K562 (cell line): ENCODE measurements around the gene RNF34. TPM values are rescaled to one million over a fixed set of nuclear protein-coding genes. Genes with fewer than 3 reads are reported as not detected.

Source experiments
- HDAC6 ChIP-seq: IDR thresholded peaks from 2 replicates; pipeline ENCODE4 v1.6.1; 2012; ENCODE audit warnings: low read depth, mild to moderate bottlenecking, control low read depth, inconsistent platforms, low read length, moderate library complexity
- NEUROD1 ChIP-seq: fragments of 150-350 bp; IDR thresholded peaks from 2 replicates; pipeline ENCODE4 v1.6.1; 2014; ENCODE audit warnings: borderline replicate concordance, low read length, low read depth; ENCODE audit not compliant: partially characterized antibody
- PRMT5 ChIP-seq: sonication (generic); formaldehyde crosslinking; IDR thresholded peaks from 2 replicates; pipeline ENCODE4 v1.5.0; 2020; ENCODE audit warnings: missing genetic modification reagents
- TEAD1 ChIP-seq, 2 experiments: fragments of 450-650 bp in 1 of 2; sonication (generic) in 1 of 2; formaldehyde crosslinking; IDR thresholded peaks; 2 replicates each; pipeline versions ENCODE4 v1.4.0 to v1.8.0; 2020 to 2022; ENCODE audit warnings: mild to moderate bottlenecking in 2 of 2, missing genetic modification reagents in 1 of 2
- ZBTB40 ChIP-seq, 2 experiments: fragments of 450-650 bp in 1 of 2; sonication (generic) in 1 of 2; formaldehyde crosslinking in 1 of 2; IDR thresholded peaks; 2 replicates each; pipeline versions ENCODE4 v1.7.1 to v1.9.0; 2016 to 2022; ENCODE audit warnings: inconsistent platforms in 1 of 2, mild to moderate bottlenecking in 1 of 2, missing genetic modification reagents in 1 of 2
- ZNF644 ChIP-seq: fragments of 200-800 bp; sonication (Bioruptor generic); IDR thresholded peaks from 2 replicates; pipeline ENCODE4 v1.6.1; 2016; ENCODE audit warnings: low read depth, missing genetic modification characterization, missing compliant biosample characterization
- polyA plus RNA-seq, 8 experiments: library from polyadenylated mRNA; depleted of rRNA in 4 of 8; stranded (reverse) in 5 of 8; unstranded in 3 of 8; fragments of >200 nt; fragmentation: Nextera tagmentation in 2 of 8; fragmentation: Illumina TruSeq in 1 of 8; extraction: Ambion mirVana in 2 of 8; extraction: Trizol in 1 of 8; gene quantifications; 2 replicates each; pipeline versions ENCODE4 v1.2.1 to v1.2.3, GENCODE V29; 2011 to 2014; ENCODE audit warnings: inconsistent platforms in 1 of 8, missing spikeins in 1 of 8
- total RNA-seq, 7 experiments: library from RNA; depleted of rRNA in 6 of 7; stranded (reverse); fragments of >200 nt in 6 of 7; fragmentation: Illumina TruSeq in 2 of 7; extraction: Trizol in 2 of 7; gene quantifications; 2 replicates each; pipeline versions ENCODE4 v1.2.1 to v1.2.3, GENCODE V29; 2011 to 2021; ENCODE audit warnings: low replicate concordance in 1 of 7
- TF ChIP-seq, protein P1 (sequence below), 2 experiments: fragments of 450-650 bp; IDR thresholded peaks; 2 replicates each; pipeline ENCODE4 v1.6.1; 2016; ENCODE audit warnings: mild to moderate bottlenecking in 2 of 2, borderline replicate concordance in 1 of 2, low read depth in 1 of 2, moderate library complexity in 1 of 2

Gene RNF34
- total and polyA plus RNA-seq, 9 of the 15 experiments (the other 6 are each of a cell fraction or from before 2014, with no cell fraction given): 41.7 to 88.9 (median 54.1) TPM

GRCh38 chr12:121351820-121352681, 47.9 kb upstream of the RNF34 start, which contains the start of gene ANAPC5 (continued):
- TF ChIP-seq ZNF644 (tag) (no peak), NEUROD1 (peak; percentile 95), ZBTB40 (IDR thresholded peaks at IDR 0.05) (peak; percentile 98), ZBTB40 (CRISPR knock-in tag; IDR thresholded peaks at IDR 0.05) (no peak), HDAC6 (peak; percentile 47; the same call in 1 of the 2 replicates), TEAD1 (CRISPR knock-in tag; IDR thresholded peaks at IDR 0.05) (0 out of 4 replicates have a peak, but pooled peaks of 1 of the 2 experiments have one; percentile 34), PRMT5 (CRISPR knock-in tag) (no peak)
- TF ChIP-seq, protein P1, sequence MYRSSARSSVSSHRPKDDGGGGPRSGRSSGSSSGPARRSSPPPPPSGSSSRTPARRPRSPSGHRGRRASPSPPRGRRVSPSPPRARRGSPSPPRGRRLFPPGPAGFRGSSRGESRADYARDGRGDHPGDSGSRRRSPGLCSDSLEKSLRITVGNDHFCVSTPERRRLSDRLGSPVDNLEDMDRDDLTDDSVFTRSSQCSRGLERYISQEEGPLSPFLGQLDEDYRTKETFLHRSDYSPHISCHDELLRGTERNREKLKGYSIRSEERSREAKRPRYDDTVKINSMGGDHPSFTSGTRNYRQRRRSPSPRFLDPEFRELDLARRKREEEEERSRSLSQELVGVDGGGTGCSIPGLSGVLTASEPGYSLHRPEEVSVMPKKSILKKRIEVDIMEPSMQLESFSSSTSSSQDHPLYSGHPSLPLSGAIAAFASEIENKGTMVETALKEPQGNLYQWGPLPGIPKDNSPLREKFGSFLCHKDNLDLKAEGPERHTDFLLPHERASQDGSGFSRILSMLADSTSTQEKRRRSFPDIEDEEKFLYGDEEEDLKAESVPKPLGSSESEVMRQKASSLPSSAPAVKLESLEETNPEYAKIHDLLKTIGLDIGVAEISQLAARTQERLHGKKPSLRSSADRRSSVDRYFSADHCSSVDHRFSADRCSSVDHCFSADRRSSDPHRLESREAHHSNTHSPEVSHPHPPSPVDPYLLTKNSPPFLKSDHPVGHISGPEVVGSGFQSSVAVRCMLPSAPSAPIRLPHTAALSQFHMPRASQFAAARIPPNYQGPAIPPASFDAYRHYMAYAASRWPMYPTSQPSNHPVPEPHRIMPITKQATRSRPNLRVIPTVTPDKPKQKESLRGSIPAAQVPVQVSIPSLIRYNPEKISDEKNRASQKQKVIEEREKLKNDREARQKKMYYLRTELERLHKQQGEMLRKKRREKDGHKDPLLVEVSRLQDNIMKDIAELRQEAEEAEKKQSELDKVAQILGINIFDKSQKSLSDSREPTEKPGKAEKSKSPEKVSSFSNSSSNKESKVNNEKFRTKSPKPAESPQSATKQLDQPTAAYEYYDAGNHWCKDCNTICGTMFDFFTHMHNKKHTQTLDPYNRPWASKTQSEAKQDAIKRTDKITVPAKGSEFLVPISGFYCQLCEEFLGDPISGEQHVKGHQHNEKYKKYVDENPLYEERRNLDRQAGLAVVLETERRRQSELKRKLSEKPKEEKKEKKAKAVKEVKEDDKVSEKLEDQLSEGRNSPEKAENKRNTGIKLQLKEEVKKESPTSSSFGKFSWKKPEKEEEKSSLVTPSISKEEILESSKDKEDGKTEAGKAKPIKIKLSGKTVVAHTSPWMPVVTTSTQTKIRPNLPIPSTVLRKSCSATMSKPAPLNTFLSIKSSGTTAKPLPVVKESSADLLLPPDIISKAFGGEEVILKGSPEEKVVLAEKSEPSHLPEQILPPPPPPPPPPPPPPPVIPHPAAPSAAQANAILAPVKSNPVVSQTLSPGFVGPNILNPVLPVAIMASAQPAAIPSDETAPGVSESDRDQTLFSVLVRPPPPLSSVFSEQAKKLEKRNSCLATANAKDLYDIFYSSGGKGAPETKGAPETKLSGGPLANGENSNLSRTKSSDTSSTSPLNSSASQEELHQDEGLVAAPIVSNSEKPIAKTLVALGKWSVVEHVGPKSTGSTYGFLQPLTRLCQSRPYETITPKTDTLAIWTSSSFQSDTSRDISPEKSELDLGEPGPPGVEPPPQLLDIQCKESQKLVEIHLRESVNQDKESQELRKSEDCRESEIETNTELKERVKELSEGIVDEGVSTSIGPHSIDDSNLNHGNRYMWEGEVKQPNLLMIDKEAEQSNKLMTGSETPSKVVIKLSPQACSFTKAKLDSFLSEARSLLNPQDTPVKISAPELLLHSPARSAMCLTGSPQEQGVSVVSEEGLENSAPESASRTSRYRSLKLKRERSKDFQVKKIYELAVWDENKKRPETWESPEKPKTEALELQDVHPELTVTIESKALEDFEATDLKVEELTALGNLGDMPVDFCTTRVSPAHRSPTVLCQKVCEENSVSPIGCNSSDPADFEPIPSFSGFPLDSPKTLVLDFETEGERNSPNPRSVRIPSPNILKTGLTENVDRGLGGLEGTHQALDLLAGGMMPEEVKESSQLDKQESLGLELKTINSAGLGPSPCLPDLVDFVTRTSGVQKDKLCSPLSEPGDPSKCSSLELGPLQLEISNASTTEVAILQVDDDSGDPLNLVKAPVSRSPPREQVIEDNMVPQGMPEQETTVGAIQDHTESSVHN (IDR thresholded peaks at IDR 0.05; ENCODE audit: borderline replicate concordance in 1 of 2, low read depth in 1 of 2): peak in 1 of 2 experiments; percentile 91; a peak in 2 of 4 replicates
